ENCODE data around the gene STMP1. TPM values are rescaled to one million over a fixed set of nuclear protein-coding genes. Genes with fewer than 3 reads are reported as not detected.

Gene STMP1
- total and polyA plus RNA-seq, 2 of the 13 experiments (the other 11 are each of a cell fraction or from before 2014, with no cell fraction given): 7.2 to 16.2 TPM

DNA sequence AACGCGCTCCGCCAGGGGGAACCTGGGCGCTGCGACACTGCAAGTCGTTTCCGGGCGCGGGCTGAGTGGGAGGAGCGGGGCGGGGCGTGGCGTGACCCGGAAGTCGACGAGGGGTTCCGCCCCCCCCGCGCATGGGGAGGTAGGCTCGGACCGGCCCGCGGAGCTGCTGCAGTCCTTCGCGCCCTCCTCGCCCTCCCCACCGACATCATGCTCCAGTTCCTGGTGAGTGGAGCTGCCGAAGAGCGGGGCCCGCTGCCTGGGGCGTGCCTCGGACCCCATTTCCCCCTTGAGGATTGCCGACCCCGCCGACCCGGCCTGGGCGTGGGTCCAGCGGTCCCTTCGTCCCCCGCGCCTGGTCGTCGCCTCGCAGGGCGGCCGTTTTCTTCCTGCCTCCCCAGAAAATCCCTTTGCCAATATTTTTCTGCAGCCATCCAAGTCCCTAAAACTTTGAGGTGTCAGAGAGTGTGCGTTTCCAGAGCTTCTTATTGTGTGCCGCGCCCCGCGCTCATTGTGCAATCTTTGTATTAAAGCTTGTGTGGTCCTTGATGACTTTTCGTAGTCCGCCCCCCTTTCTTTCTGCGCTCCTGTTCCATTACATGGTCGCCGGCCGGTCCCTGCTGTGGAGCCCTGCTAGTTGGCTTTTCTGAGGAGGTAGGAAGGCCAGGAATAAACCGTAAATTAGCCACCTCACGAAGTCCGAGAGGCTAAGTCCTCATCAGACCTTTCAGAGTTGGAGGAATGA lies at the start of gene STMP1 (continued):
- TF ChIP-seq, protein P1, sequence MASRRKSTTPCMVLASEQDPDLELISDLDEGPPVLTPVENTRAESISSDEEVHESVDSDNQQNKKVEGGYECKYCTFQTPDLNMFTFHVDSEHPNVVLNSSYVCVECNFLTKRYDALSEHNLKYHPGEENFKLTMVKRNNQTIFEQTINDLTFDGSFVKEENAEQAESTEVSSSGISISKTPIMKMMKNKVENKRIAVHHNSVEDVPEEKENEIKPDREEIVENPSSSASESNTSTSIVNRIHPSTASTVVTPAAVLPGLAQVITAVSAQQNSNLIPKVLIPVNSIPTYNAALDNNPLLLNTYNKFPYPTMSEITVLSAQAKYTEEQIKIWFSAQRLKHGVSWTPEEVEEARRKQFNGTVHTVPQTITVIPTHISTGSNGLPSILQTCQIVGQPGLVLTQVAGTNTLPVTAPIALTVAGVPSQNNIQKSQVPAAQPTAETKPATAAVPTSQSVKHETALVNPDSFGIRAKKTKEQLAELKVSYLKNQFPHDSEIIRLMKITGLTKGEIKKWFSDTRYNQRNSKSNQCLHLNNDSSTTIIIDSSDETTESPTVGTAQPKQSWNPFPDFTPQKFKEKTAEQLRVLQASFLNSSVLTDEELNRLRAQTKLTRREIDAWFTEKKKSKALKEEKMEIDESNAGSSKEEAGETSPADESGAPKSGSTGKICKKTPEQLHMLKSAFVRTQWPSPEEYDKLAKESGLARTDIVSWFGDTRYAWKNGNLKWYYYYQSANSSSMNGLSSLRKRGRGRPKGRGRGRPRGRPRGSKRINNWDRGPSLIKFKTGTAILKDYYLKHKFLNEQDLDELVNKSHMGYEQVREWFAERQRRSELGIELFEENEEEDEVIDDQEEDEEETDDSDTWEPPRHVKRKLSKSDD (CRISPR knock-in tag; IDR thresholded peaks at IDR 0.05; ENCODE audit: low read depth): no peak
- TF ChIP-seq, protein P2, sequence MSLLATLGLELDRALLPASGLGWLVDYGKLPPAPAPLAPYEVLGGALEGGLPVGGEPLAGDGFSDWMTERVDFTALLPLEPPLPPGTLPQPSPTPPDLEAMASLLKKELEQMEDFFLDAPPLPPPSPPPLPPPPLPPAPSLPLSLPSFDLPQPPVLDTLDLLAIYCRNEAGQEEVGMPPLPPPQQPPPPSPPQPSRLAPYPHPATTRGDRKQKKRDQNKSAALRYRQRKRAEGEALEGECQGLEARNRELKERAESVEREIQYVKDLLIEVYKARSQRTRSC (CRISPR knock-in tag; IDR thresholded peaks at IDR 0.05; ENCODE audit: low read depth): no peak
- TF ChIP-seq ZSCAN20 (CRISPR knock-in tag; IDR thresholded peaks at IDR 0.05; ENCODE audit: borderline replicate concordance) (peak; percentile 75; the same call in 1 of the 2 replicates), ZNF709 (CRISPR knock-in tag; IDR thresholded peaks at IDR 0.05) (peak; percentile 84), ZNF510 (CRISPR knock-in tag; IDR thresholded peaks at IDR 0.05; ENCODE audit: low read depth) (peak; percentile 93), ZNF274 (CRISPR knock-in tag; IDR thresholded peaks at IDR 0.05) (peak; percentile 76; the same call in 1 of the 2 replicates), ETV6 (CRISPR knock-in tag; conservative IDR thresholded peaks at IDR 0.05) (peak; percentile 76; the same call in 1 of the 2 replicates), SKI (IDR thresholded peaks at IDR 0.05; ENCODE audit: partially characterized antibody) (no peak), ZNF136 (CRISPR knock-in tag; IDR thresholded peaks at IDR 0.05; ENCODE audit: low read depth) (peak; percentile 87; the same call in 1 of the 2 replicates), REPIN1 (CRISPR knock-in tag; IDR thresholded peaks at IDR 0.05; ENCODE audit: borderline replicate concordance, low read depth) (peak; percentile 91; the same call in 1 of the 2 replicates), MED8 (CRISPR knock-in tag; IDR thresholded peaks at IDR 0.05; ENCODE audit: insufficient replicate concordance) (no peak)
- TF ChIP-seq, protein P3, sequence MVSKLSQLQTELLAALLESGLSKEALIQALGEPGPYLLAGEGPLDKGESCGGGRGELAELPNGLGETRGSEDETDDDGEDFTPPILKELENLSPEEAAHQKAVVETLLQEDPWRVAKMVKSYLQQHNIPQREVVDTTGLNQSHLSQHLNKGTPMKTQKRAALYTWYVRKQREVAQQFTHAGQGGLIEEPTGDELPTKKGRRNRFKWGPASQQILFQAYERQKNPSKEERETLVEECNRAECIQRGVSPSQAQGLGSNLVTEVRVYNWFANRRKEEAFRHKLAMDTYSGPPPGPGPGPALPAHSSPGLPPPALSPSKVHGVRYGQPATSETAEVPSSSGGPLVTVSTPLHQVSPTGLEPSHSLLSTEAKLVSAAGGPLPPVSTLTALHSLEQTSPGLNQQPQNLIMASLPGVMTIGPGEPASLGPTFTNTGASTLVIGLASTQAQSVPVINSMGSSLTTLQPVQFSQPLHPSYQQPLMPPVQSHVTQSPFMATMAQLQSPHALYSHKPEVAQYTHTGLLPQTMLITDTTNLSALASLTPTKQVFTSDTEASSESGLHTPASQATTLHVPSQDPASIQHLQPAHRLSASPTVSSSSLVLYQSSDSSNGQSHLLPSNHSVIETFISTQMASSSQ (IDR thresholded peaks at IDR 0.05; ENCODE audit: low read depth): no peak
- TF ChIP-seq, protein P3 (CRISPR knock-in tag; IDR thresholded peaks at IDR 0.05; ENCODE audit: borderline replicate concordance): peak; percentile 63; the same call in 1 of the 2 replicates
- TF ChIP-seq, protein P4, sequence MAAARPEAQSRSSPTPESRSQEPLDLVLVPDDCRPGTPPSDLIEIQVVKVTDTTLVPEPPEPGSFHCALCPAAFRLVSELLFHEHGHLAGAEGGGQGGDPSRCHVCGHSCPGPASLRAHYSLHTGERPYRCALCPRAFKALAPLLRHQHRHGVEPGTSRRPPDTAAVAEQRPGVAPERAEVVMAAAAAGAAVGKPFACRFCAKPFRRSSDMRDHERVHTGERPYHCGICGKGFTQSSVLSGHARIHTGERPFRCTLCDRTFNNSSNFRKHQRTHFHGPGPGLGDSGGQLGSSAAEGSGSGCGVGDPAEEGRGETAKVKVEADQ (CRISPR knock-in tag; IDR thresholded peaks at IDR 0.05; ENCODE audit: borderline replicate concordance): peak; percentile 74; the same call in 1 of the 2 replicates
- TF ChIP-seq, protein P5, sequence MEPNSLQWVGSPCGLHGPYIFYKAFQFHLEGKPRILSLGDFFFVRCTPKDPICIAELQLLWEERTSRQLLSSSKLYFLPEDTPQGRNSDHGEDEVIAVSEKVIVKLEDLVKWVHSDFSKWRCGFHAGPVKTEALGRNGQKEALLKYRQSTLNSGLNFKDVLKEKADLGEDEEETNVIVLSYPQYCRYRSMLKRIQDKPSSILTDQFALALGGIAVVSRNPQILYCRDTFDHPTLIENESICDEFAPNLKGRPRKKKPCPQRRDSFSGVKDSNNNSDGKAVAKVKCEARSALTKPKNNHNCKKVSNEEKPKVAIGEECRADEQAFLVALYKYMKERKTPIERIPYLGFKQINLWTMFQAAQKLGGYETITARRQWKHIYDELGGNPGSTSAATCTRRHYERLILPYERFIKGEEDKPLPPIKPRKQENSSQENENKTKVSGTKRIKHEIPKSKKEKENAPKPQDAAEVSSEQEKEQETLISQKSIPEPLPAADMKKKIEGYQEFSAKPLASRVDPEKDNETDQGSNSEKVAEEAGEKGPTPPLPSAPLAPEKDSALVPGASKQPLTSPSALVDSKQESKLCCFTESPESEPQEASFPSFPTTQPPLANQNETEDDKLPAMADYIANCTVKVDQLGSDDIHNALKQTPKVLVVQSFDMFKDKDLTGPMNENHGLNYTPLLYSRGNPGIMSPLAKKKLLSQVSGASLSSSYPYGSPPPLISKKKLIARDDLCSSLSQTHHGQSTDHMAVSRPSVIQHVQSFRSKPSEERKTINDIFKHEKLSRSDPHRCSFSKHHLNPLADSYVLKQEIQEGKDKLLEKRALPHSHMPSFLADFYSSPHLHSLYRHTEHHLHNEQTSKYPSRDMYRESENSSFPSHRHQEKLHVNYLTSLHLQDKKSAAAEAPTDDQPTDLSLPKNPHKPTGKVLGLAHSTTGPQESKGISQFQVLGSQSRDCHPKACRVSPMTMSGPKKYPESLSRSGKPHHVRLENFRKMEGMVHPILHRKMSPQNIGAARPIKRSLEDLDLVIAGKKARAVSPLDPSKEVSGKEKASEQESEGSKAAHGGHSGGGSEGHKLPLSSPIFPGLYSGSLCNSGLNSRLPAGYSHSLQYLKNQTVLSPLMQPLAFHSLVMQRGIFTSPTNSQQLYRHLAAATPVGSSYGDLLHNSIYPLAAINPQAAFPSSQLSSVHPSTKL (CRISPR knock-in tag; IDR thresholded peaks at IDR 0.05): peak; percentile 60

Data from HepG2 (cell line).